Measurements from ENCODE around the gene ATP6V0E2.

ATP6V0E2 gene

DNA sequence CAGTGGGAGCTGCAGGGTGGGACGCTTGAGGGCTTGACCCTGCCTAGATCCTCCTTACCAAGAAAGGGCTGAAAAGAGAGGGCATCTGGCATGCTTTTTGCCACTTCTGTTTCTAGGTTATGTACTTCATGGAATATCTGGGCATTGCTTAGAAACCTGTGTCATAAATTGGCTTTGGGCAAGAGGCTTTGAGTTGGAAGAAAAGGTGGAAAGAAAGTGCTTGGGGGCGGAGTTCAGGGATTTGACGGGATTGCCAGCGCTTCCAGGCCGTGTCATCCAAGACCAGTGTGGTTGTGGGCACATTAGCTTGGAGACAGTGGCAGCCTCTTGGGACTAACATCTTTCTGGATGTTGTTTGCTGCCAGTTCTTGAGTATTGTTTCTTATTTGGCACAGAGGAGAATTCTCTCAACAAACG is 34.8 kb upstream of the ATP6V0E2 start:
- DNase-seq (ENCODE audit: low read depth), result no peak

GRCh38 chr7:149839933-149840332 is 33.8 kb upstream of the ATP6V0E2 start:
- DNase-seq (ENCODE audit: low read depth), result no peak

- no peak for DNase-seq (ENCODE audit: low read depth)
Measured at GRCh38 chr7:149843566-149843965, 30.2 kb upstream of the ATP6V0E2 start.

GRCh38 chr7:149844445-149844844 is 29.3 kb upstream of the ATP6V0E2 start:
- no peak for DNase-seq (ENCODE audit: low read depth)

GRCh38 chr7:149845257-149845980 is 28.4 kb upstream of the ATP6V0E2 start:
- DNase-seq (ENCODE audit: low read depth), result no peak

DNA sequence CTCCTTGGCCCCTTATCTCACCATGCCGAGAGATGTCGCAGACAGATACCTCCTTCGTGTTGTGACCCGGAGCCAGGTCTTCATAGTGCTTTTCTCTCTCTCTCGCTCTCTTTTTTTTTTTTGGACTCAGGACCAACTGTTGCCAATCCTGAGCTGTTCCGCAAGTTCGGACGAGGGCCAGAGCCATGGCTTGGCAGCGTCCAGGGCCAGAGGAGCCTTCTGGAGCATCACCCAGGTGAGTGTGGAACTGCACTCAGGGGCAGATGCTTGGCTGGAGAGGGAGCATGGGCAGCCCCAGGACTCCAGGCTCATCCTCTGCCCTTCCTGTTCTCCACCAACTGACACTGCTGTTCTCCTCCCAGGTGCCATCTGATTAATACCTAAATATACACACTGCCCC is 27.7 kb upstream of the ATP6V0E2 start:
- no peak for DNase-seq (ENCODE audit: low read depth)

GRCh38 chr7:149846436-149847046 is 27.2 kb upstream of the ATP6V0E2 start:
- DNase-seq (ENCODE audit: low read depth), result no peak

DNA sequence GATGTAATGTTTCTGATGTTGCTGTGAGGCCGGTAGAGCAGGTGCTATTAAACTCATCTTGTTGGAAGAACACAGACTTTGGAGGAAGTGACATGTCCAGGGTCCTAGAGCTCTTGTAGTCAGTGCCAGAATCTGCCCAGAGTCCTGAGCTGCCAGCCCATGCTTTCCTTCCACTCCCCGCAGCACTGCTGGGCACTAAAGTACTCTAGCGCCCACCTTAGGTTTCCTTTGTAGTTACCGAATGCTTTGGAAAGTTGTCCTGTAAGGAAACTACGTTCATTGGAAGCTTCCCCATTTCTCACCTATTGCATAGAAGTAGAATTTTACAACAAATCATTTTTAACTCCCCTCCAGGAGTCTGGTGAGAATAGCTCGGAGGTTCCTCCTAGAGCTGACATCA is 24.6 kb upstream of the ATP6V0E2 start:
- no peak for DNase-seq (ENCODE audit: low read depth)

DNA sequence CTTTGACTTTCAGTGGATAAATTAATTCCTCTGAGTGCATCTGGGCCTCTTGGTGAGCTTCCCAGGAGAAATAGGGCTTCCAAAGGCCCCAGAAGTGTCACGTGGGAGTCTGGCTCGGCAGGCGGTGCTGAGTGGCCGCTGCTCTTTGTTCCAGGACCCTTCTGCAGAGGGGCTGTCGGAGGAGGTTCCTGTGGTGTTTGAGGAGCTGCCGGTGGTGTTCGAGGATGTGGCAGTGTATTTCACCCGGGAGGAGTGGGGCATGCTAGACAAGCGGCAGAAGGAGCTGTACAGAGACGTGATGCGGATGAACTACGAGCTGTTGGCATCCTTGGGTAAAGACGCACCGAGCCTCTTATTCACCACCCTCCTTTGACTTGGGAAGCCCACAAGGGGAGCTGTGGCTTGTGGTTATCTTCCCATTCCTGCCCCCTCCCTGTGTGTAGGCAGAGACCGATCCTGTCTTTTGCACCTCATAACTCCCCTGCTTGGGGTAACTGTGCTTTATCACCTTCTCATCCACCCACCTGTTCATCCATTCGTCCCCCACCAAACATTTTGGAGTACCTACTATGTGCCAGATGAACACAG is 23.7 kb upstream of the ATP6V0E2 start:
- DNase-seq (ENCODE audit: low read depth), result no peak

- no peak for DNase-seq (ENCODE audit: low read depth)
Measured at GRCh38 chr7:149850716-149851115, 23.1 kb upstream of the ATP6V0E2 start.

DNA sequence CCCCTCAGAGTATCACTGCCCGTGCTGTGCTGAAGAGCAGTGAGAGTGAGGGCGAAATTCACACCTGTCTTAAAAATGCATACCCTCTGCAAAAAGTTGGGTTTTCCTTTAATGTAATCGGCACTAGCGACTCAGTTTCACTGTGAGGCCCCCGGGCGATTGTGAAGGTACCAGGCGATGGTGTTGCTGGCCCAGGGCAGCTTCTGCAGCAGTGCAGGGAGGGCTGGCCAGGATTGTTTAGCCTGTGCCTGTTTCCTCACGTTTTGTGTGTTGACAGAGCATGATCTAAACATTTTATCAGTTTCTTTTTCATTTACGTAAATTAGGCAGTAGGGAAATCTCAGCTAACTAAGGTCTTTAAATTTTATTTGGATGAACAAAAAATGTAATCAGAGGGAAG is 22.3 kb upstream of the ATP6V0E2 start:
- no peak for DNase-seq (ENCODE audit: low read depth)

GRCh38 chr7:149853157-149853556 is 20.6 kb upstream of the ATP6V0E2 start:
- no peak for DNase-seq (ENCODE audit: low read depth)

GRCh38 chr7:149854611-149855360 is 19.0 kb upstream of the ATP6V0E2 start:
- DNase-seq (ENCODE audit: low read depth), result no peak

GRCh38 chr7:149855361-149856305 is 18.1 kb upstream of the ATP6V0E2 start:
- DNase-seq (ENCODE audit: low read depth), result no peak

DNA sequence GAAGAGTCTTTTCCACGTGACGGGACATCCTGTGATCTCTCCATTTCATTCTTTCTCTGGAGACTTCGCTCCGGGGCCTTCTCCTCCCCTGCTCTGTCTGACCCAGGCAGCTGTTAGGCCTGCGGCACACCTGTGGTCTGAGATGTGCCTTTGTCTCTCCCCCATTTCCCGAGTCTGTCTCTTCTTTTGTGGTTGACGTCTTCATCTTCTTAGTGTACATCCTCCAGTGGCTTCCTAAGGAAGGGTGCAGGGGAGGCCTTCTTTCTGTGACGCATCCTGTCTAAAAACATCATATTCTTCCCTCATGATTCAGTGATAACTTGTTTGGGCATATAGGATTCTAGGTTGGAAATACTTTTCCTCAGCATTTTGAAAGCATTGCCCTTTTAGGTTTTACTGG is 17.2 kb upstream of the ATP6V0E2 start:
- no peak for DNase-seq (ENCODE audit: low read depth)

GRCh38 chr7:149859369-149859768 is 14.4 kb upstream of the ATP6V0E2 start:
- DNase-seq (ENCODE audit: low read depth), result no peak

DNA sequence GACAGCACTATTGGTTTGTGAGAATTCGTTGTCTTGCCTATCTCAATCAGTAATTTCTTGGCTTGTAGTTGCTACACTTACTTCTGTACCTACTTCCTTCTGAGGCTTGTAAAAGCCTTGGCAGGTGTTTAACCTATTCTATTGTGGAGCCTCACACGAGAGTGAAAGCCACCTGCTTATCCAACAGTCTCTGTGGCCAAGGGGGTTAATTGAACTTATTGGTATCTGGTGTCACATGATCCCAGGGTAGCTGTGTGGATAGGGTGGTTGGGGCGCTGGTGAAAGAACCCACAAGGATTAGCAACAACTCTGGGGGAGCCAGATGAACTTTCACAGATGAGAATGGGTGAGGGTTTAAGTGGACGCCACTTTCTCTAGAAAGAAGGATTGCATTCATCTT is 13.9 kb upstream of the ATP6V0E2 start:
- no peak for DNase-seq (ENCODE audit: low read depth)

GRCh38 chr7:149860821-149861727 is 12.7 kb upstream of the ATP6V0E2 start:
- DNase-seq (ENCODE audit: low read depth), result no peak

DNA sequence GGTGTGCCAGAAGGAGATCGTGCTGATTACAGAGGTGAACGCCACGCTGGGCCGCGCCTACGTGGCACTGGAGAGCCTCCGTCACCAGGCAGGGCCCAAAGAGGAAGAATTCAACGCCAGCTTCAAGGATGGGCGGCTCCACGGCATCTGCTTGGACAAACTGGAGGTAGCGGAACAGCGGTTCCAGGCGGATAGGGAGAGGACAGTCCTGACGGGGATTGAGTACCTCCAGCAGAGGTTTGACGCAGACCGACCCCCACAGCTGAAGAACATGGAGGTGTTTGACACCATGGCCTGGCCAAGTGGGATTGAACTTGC is 12.1 kb upstream of the ATP6V0E2 start:
- no peak for DNase-seq (ENCODE audit: low read depth)

DNA sequence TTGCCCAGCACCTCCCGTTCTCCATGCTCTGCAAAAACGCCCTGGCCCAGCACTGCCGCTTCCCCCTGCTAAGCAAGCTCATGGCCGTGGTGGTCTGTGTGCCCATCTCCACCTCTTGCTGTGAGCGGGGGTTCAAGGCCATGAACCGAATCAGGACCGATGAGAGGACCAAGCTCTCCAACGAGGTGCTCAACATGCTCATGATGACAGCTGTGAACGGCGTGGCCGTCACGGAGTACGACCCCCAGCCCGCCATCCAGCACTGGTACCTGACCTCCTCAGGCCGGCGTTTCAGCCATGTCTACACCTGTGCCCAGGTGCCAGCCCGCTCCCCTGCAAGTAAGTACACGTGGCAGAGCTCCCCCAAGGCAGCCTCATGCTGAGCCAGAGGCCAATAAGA is 11.6 kb upstream of the ATP6V0E2 start:
- DNase-seq (ENCODE audit: low read depth), result no peak

GRCh38 chr7:149863500-149863899 is 10.3 kb upstream of the ATP6V0E2 start:
- no peak for DNase-seq (ENCODE audit: low read depth)
